ENCODE measurements around the gene UNC93B1. TPM values are rescaled to one million over a fixed set of nuclear protein-coding genes. Genes with fewer than 3 reads are reported as not detected.
A peak's percentile ranks its signal among the peaks of the same experiment; 100 is the strongest.

UNC93B1 gene
- total RNA-seq, 1 experiment from 2014 or later, result 26.2 TPM

- no peak for DNase-seq
- peaks cover 18% of the 10 kb centered on the region for H3K36me3 ChIP-seq (replicated peaks; ENCODE audit: control insufficient read depth, insufficient read depth, low read length)
- H3K4me3 ChIP-seq (ENCODE audit: insufficient read depth, low read depth, low read length), result no peak overlapping the region
- H3K27me3 ChIP-seq (ENCODE audit: control insufficient read depth, insufficient read depth, low read length), result no peaks in the 10 kb centered on the region
Measured at GRCh38 chr11:68035266-68035876, 31.5 kb upstream of the UNC93B1 start.

- no peaks in the 10 kb centered on the region for H3K27me3 ChIP-seq (ENCODE audit: control insufficient read depth, insufficient read depth, low read length)
- no peak overlapping the region for H3K4me3 ChIP-seq (ENCODE audit: insufficient read depth, low read depth, low read length)
- DNase-seq, result no peak
- H3K36me3 ChIP-seq (replicated peaks; ENCODE audit: control insufficient read depth, insufficient read depth, low read length), result peaks cover 18% of the 10 kb centered on the region
Measured at GRCh38 chr11:68033708-68034045, 29.8 kb upstream of the UNC93B1 start.

- Histone ChIP-seq H3K27me3 (ENCODE audit: control insufficient read depth, insufficient read depth, low read length) (no peaks in the 10 kb centered on the region), H3K4me3 (ENCODE audit: insufficient read depth, low read depth, low read length) (no peak overlapping the region), H3K36me3 (replicated peaks; ENCODE audit: control insufficient read depth, insufficient read depth, low read length) (peaks cover 18% of the 10 kb centered on the region)
- DNase-seq, result no peak
Measured at GRCh38 chr11:68032997-68033707, 29.3 kb upstream of the UNC93B1 start.

GRCh38 chr11:68032003-68032402 is 28.1 kb upstream of the UNC93B1 start:
- H3K36me3 ChIP-seq (replicated peaks; ENCODE audit: control insufficient read depth, insufficient read depth, low read length), result peaks cover 18% of the 10 kb centered on the region
- no peak for DNase-seq
- no peaks in the 10 kb centered on the region for H3K27me3 ChIP-seq (ENCODE audit: control insufficient read depth, insufficient read depth, low read length)
- no peak overlapping the region for H3K4me3 ChIP-seq (ENCODE audit: insufficient read depth, low read depth, low read length)

GRCh38 chr11:68031144-68031464 is 27.2 kb upstream of the UNC93B1 start:
- no peak for DNase-seq
- Histone ChIP-seq H3K4me3 (ENCODE audit: insufficient read depth, low read depth, low read length) (peak overlapping the region; percentile 90), H3K36me3 (replicated peaks; ENCODE audit: control insufficient read depth, insufficient read depth, low read length) (peaks cover 19% of the 10 kb centered on the region), H3K27me3 (ENCODE audit: control insufficient read depth, insufficient read depth, low read length) (no peaks in the 10 kb centered on the region)

- peak; percentile 100 for DNase-seq
- Histone ChIP-seq H3K4me3 (ENCODE audit: insufficient read depth, low read depth, low read length) (peak within 1 kb of the TSS; percentile 90), H3K36me3 (replicated peaks; ENCODE audit: control insufficient read depth, insufficient read depth, low read length) (peaks cover 20% of the 10 kb centered on the region), H3K27me3 (ENCODE audit: control insufficient read depth, insufficient read depth, low read length) (no peaks in the 10 kb centered on the region)
Measured at GRCh38 chr11:68030318-68031143, 26.6 kb upstream of the UNC93B1 start, which contains the start of gene NDUFS8. Gene NDUFS8 (plus strand): TSS chr11:68030681. CDS start chr11:68032152, 1,471 bp downstream.

- Histone ChIP-seq H3K36me3 (replicated peaks; ENCODE audit: control insufficient read depth, insufficient read depth, low read length) (peaks cover 19% of the 10 kb centered on the region), H3K4me3 (ENCODE audit: insufficient read depth, low read depth, low read length) (no peak overlapping the region), H3K27me3 (ENCODE audit: control insufficient read depth, insufficient read depth, low read length) (no peaks in the 10 kb centered on the region)
- DNase-seq, result no peak
Measured at GRCh38 chr11:68028802-68029545, 25.1 kb upstream of the UNC93B1 start.

- no peaks in the 10 kb centered on the region for H3K27me3 ChIP-seq (ENCODE audit: control insufficient read depth, insufficient read depth, low read length)
- H3K4me3 ChIP-seq (ENCODE audit: insufficient read depth, low read depth, low read length), result no peak overlapping the region
- H3K36me3 ChIP-seq (replicated peaks; ENCODE audit: control insufficient read depth, insufficient read depth, low read length), result peaks cover 10% of the 10 kb centered on the region
- no peak for DNase-seq
Measured at GRCh38 chr11:68027667-68028066, 23.8 kb upstream of the UNC93B1 start.

- Histone ChIP-seq H3K27me3 (ENCODE audit: control insufficient read depth, insufficient read depth, low read length) (no peaks in the 10 kb centered on the region), H3K36me3 (replicated peaks; ENCODE audit: control insufficient read depth, insufficient read depth, low read length) (peaks cover 4% of the 10 kb centered on the region), H3K4me3 (ENCODE audit: insufficient read depth, low read depth, low read length) (no peak overlapping the region)
- no peak for DNase-seq
Measured at GRCh38 chr11:68026391-68027105, 22.7 kb upstream of the UNC93B1 start.

- no peak overlapping the region for H3K4me3 ChIP-seq (ENCODE audit: insufficient read depth, low read depth, low read length)
- DNase-seq, result no peak
- H3K36me3 ChIP-seq (replicated peaks; ENCODE audit: control insufficient read depth, insufficient read depth, low read length), result peaks cover 4% of the 10 kb centered on the region
- no peaks in the 10 kb centered on the region for H3K27me3 ChIP-seq (ENCODE audit: control insufficient read depth, insufficient read depth, low read length)
Measured at GRCh38 chr11:68025047-68025446, 21.1 kb upstream of the UNC93B1 start.

- DNase-seq, result no peak
- Histone ChIP-seq H3K36me3 (replicated peaks; ENCODE audit: control insufficient read depth, insufficient read depth, low read length) (peaks cover 4% of the 10 kb centered on the region), H3K4me3 (ENCODE audit: insufficient read depth, low read depth, low read length) (no peak overlapping the region), H3K27me3 (ENCODE audit: control insufficient read depth, insufficient read depth, low read length) (no peaks in the 10 kb centered on the region)
Measured at GRCh38 chr11:68024508-68024907, 20.6 kb upstream of the UNC93B1 start.

- Histone ChIP-seq H3K27me3 (ENCODE audit: control insufficient read depth, insufficient read depth, low read length) (no peaks in the 10 kb centered on the region), H3K4me3 (ENCODE audit: insufficient read depth, low read depth, low read length) (no peak overlapping the region), H3K36me3 (replicated peaks; ENCODE audit: control insufficient read depth, insufficient read depth, low read length) (peaks cover 4% of the 10 kb centered on the region)
- DNase-seq, result no peak
Measured at GRCh38 chr11:68022531-68022930, 18.6 kb upstream of the UNC93B1 start.

GRCh38 chr11:68021167-68021787 is 17.4 kb upstream of the UNC93B1 start:
- DNase-seq, result peak; percentile 90
- Histone ChIP-seq H3K4me3 (ENCODE audit: insufficient read depth, low read depth, low read length) (no peak overlapping the region), H3K27me3 (ENCODE audit: control insufficient read depth, insufficient read depth, low read length) (no peaks in the 10 kb centered on the region), H3K36me3 (replicated peaks; ENCODE audit: control insufficient read depth, insufficient read depth, low read length) (peaks cover 4% of the 10 kb centered on the region)
